PC-3 (cell line): ENCODE measurements around the gene KCNG2. TPM values are rescaled to one million over a fixed set of nuclear protein-coding genes. Genes with fewer than 3 reads are reported as not detected.

ENCODE experiments used
- ATAC-seq: fragments of 200-7000 bp; cut with Tn5 transposase; 2 replicates; pipeline ENCODE4 v1.9.1; 2020; ENCODE audit warnings: mild to moderate bottlenecking, moderate library complexity
- BruUV-seq: library from RNA; stranded (reverse); fragments of 400-500 nt; replicated peaks from 2 replicates; lab custom pipeline; 2021; lab: Mats Ljungman, UMichigan
- CTCF ChIA-PET: fragments of 300-600 bp; sonication (Branson Sonifier 250); formaldehyde crosslinking; loops from one replicate; lab custom pipeline; 2022; ENCODE audit warnings: antibody characterized with exemption; lab: Charles Lee
- POLR2A ChIA-PET: fragments of 300-600 bp; sonication (Branson Sonifier 250); formaldehyde crosslinking; loops from one replicate; lab custom pipeline; 2022; ENCODE audit warnings: antibody characterized with exemption; ENCODE audit not compliant: unreplicated experiment; lab: Charles Lee
- DNase-seq: peaks from one replicate; pipeline ENCODE4 v3.0.0-alpha.2; 2015
- H2AFZ ChIP-seq: fragments of 300-600 bp; sonication (generic); 2 replicates; pipeline ENCODE4 v1.6.0; 2016; ENCODE audit warnings: antibody characterized with exemption, low read length
- H3F3A ChIP-seq: fragments of 300-600 bp; sonication (generic); one replicate; pipeline ENCODE4 v1.6.0; 2017; ENCODE audit warnings: antibody characterized with exemption, low read length, control low read depth, mild to moderate bottlenecking; ENCODE audit not compliant: unreplicated experiment
- H3K27ac ChIP-seq: fragments of 300-600 bp; sonication (generic); 2 replicates; pipeline ENCODE4 v1.5.1; 2016; ENCODE audit warnings: mild to moderate bottlenecking, low read length
- H3K27me3 ChIP-seq: fragments of 300-600 bp; sonication (generic); 2 replicates; pipeline ENCODE4 v1.6.1; 2016; ENCODE audit warnings: low read length, mixed read lengths
- H3K36me3 ChIP-seq: fragments of 300-600 bp; sonication (generic); 2 replicates; pipeline ENCODE4 v1.6.1; 2016; ENCODE audit warnings: low read depth, mixed run types, low read length, mixed read lengths
- H3K4me1 ChIP-seq: fragments of 300-600 bp; sonication (generic); 2 replicates; pipeline ENCODE4 v1.5.1; 2016; ENCODE audit warnings: low read length; ENCODE audit not compliant: insufficient read depth
- H3K4me2 ChIP-seq: fragments of 300-600 bp; sonication (generic); 2 replicates; pipeline ENCODE4 v1.6.0; 2016; ENCODE audit warnings: low read length
- H3K4me3 ChIP-seq: fragments of 300-600 bp; sonication (generic); 2 replicates; pipeline ENCODE4 v1.5.1; 2016; ENCODE audit warnings: mild to moderate bottlenecking, low read length, mixed read lengths
- H3K79me2 ChIP-seq: fragments of 300-600 bp; sonication (generic); 2 replicates; pipeline ENCODE4 v1.6.1; 2017; ENCODE audit warnings: low read length, mixed read lengths
- H3K9ac ChIP-seq: fragments of 300-600 bp; sonication (generic); 2 replicates; pipeline ENCODE4 v1.6.0; 2016; ENCODE audit warnings: mild to moderate bottlenecking, low read length
- H3K9me2 ChIP-seq: fragments of 300-600 bp; sonication (generic); replicated peaks from 2 replicates; pipeline ENCODE4 v1.6.1; 2016; ENCODE audit warnings: mixed run types, low read length, mixed read lengths
- H3K9me3 ChIP-seq: fragments of 300-600 bp; sonication (generic); 2 replicates; pipeline ENCODE4 v1.6.1; 2016; ENCODE audit warnings: low read length, mixed read lengths
- H4K20me1 ChIP-seq: fragments of 300-600 bp; sonication (generic); 2 replicates; pipeline ENCODE4 v1.6.1; 2016; ENCODE audit warnings: low read length, mixed read lengths
- CTCF ChIP-seq: fragments of 300-600 bp; sonication (generic); conservative IDR thresholded peaks from 2 replicates; pipeline ENCODE4 v1.5.1; 2017; ENCODE audit warnings: antibody characterized with exemption, low read depth, mild to moderate bottlenecking, low read length
- EZH2 ChIP-seq: fragments of 300-600 bp; sonication (generic); IDR thresholded peaks from one replicate; pipeline ENCODE4 v1.6.1; 2017; ENCODE audit warnings: antibody characterized with exemption, mild to moderate bottlenecking, low read length; ENCODE audit not compliant: unreplicated experiment
- EZH2phosphoT487 ChIP-seq: fragments of 300-600 bp; sonication (generic); IDR thresholded peaks from 2 replicates; pipeline ENCODE4 v1.6.1; 2018; ENCODE audit warnings: mild to moderate bottlenecking, antibody characterized with exemption, low read length, borderline replicate concordance
- intact Hi-C: fragments of 100-400 bp; cut with micrococcal nuclease; formaldehyde crosslinking; loops from 2 replicates; pipeline ENCODE4 v1.9.0; 2023
- total RNA-seq: library from RNA; depleted of rRNA; stranded (reverse); fragments of >200 nt; gene quantifications from 2 replicates; pipeline ENCODE4 v1.2.3, GENCODE V29; 2014

KCNG2 gene
- total RNA-seq, 1 experiment from 2014 or later = not detected

- ATAC-seq (no peak), DNase-seq (no peak)
- no peak for TF ChIP-seq CTCF
- TF ChIP-seq EZH2 = no peak
- TF ChIP-seq EZH2phosphoT487 = no peak
- Histone ChIP-seq H3K4me1 (no peaks in the 10 kb centered on the region), H3K9me2 (no peaks in the 10 kb centered on the region), H4K20me1 (no peaks in the 10 kb centered on the region), H3K36me3 (peaks cover 19% of the 10 kb centered on the region), H2AFZ (no peak overlapping the region), H3K27ac (no peak overlapping the region), H3K9ac (no peak overlapping the region), H3K4me2 (no peak overlapping the region), H3K27me3 (no peaks in the 10 kb centered on the region), H3K9me3 (peaks cover 8% of the 10 kb centered on the region; the same call in 1 of the 2 replicates), H3K4me3 (no peak overlapping the region), H3F3A (no peaks in the 10 kb centered on the region), H3K79me2 (peaks cover 71% of the 10 kb centered on the region)
- intact Hi-C loops = loop anchor here (10.0 kb wide), 1 partner anchor 48 kb away; the partner anchor contains the start of gene TXNL4A
- ChIA-PET CTCF (no interaction called here), POLR2A (no interaction called here)
- no TSS peak for BruUV-seq
These were observed 139.5 kb downstream of the KCNG2 start for GRCh38 chr18:79937103-79937860.

- DNase-seq (no peak), ATAC-seq (no peak)
- no peak overlapping the region for H3K9ac ChIP-seq
- peaks cover 2% of the 10 kb centered on the region; the same call in 1 of the 2 replicates for H3K9me3 ChIP-seq
- no peaks in the 10 kb centered on the region for H3F3A ChIP-seq
- H4K20me1 ChIP-seq = no peaks in the 10 kb centered on the region
- ChIA-PET POLR2A (no interaction called here), CTCF (no interaction called here)
- peaks cover 68% of the 10 kb centered on the region for H3K79me2 ChIP-seq
- BruUV-seq = no TSS peak
- H3K27me3 ChIP-seq = no peaks in the 10 kb centered on the region
- no peak overlapping the region for H3K4me2 ChIP-seq
- no peaks in the 10 kb centered on the region for H3K4me1 ChIP-seq
- intact Hi-C loops = loop anchor here (10.0 kb wide), 1 partner anchor 47 kb away; the partner anchor contains the start of gene TXNL4A
- H2AFZ ChIP-seq = no peak overlapping the region
- H3K36me3 ChIP-seq = peaks cover 10% of the 10 kb centered on the region
- no peak overlapping the region for H3K4me3 ChIP-seq
- no peak overlapping the region for H3K27ac ChIP-seq
- no peaks in the 10 kb centered on the region for H3K9me2 ChIP-seq
- no peak for TF ChIP-seq CTCF
These were observed 140.5 kb downstream of the KCNG2 start for GRCh38 chr18:79938196-79938595.

GRCh38 chr18:79939096-79939495 is 141.4 kb downstream of the KCNG2 start:
- intact Hi-C loops = loop anchor here (10.0 kb wide), 1 partner anchor 46 kb away; the partner anchor contains the start of gene TXNL4A
- DNase-seq (no peak), ATAC-seq (no peak)
- POLR2A ChIA-PET = no interaction called here
- peaks cover 6% of the 10 kb centered on the region; the same call in 1 of the 2 replicates for H3K36me3 ChIP-seq
- no peak overlapping the region for H2AFZ ChIP-seq
- H3K4me1 ChIP-seq = no peaks in the 10 kb centered on the region
- H3K9ac ChIP-seq = no peak overlapping the region
- BruUV-seq = no TSS peak
- CTCF ChIA-PET = no interaction called here
- H3K4me2 ChIP-seq = no peak overlapping the region
- TF ChIP-seq EZH2 = no peak
- no peak for TF ChIP-seq CTCF
- no peak for TF ChIP-seq EZH2phosphoT487
- no peaks in the 10 kb centered on the region for H3K9me3 ChIP-seq
- no peaks in the 10 kb centered on the region for H4K20me1 ChIP-seq
- no peaks in the 10 kb centered on the region for H3K9me2 ChIP-seq
- no peak overlapping the region for H3K4me3 ChIP-seq
- no peaks in the 10 kb centered on the region for H3F3A ChIP-seq
- no peak overlapping the region for H3K27ac ChIP-seq
- peaks cover 66% of the 10 kb centered on the region for H3K79me2 ChIP-seq
- H3K27me3 ChIP-seq = no peaks in the 10 kb centered on the region
